Esophagus muscularis mucosa (tissue), 4 donors: ENCODE data around the gene TGIF2LX. TPM values are rescaled to one million over a fixed set of nuclear protein-coding genes. Genes with fewer than 3 reads are reported as not detected.
"Not testable (repeated sequence)": the region's sequence is repeated elsewhere in the genome, so short reads cannot be mapped to it uniquely, and the experiment has no call there.

Source experiments
- DNase-seq: peaks from one replicate; pipeline ENCODE4 v3.0.0-alpha.2; 2017; ENCODE audit errors: extremely low spot score
- H3K27ac ChIP-seq, 4 donors: fragments of 200-600 bp; sonication (generic); replicated peaks in 1 of 4; 1 replicate in 3 of 4; 2 replicates in 1 of 4; pipeline ENCODE4 v1.5.1; 2016 to 2019; ENCODE audit warnings: mild to moderate bottlenecking in 1 of 4
- H3K27me3 ChIP-seq, 4 donors: fragments of 200-600 bp; sonication (generic); one replicate each; pipeline versions ENCODE4 v1.5.1 to v1.6.0; 2016 to 2019
- H3K36me3 ChIP-seq, 4 donors: fragments of 200-600 bp; sonication (generic); one replicate each; pipeline ENCODE4 v1.5.1; 2016 to 2019
- H3K4me1 ChIP-seq, 4 donors: fragments of 200-600 bp; sonication (generic); one replicate each; pipeline ENCODE4 v1.5.1; 2016 to 2019
- H3K4me3 ChIP-seq, 4 donors: fragments of 200-600 bp; sonication (generic); 1 replicate in 2 of 4; 2 replicates in 2 of 4; pipeline ENCODE4 v1.5.1; 2016 to 2019; ENCODE audit warnings: mild to moderate bottlenecking in 4 of 4, moderate library complexity in 1 of 4
- H3K9me3 ChIP-seq, 4 donors: fragments of 200-600 bp; sonication (generic); 1 replicate in 3 of 4; 2 replicates in 1 of 4; pipeline ENCODE4 v1.5.1; 2016 to 2019
- WGBS: methylation state at CpG from one replicate; pipeline ENCODE4 v1.1.5; 2018; 5-methylcytosine and 5-hydroxymethylcytosine counted together
- intact Hi-C: fragments of 100-400 bp; cut with DNase I; formaldehyde crosslinking; loops from one replicate; pipeline ENCODE4 v1.15.1; 2023
- total RNA-seq, 4 donors: library from RNA; depleted of rRNA; stranded (reverse); fragments of >200 nt; gene quantifications; one replicate each; pipeline versions ENCODE4 v1.1.0 to v1.2.1, GENCODE V29; 2016

The TGIF2LX gene
- total RNA-seq: not detected

DNA sequence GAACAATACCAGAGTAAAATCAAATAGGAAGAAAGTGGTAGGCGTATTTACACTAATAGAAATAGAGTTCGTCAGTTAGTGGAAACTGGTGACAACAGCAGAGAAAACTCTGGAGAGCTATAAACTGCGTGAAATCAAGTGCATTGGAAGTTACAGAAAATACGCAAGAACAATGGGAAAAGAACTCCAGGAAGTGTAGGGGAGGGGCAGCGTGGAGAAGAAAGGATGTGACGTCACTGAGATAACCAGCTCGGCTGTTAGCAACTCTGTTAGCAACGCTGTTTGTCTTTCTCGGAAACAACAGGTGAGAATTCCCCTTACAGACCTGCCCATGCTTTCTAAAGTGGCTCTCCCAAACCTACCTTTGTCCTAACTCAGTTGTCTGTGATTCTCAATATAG, at the start of gene TGIF2LX:
TGIF2LX (plus strand) TSS at position 244 of the 400 bp plus-strand sequence. CDS start 178 bp downstream, outside the sequence.
- H3K4me1 ChIP-seq, H3K27ac ChIP-seq, H3K9me3 ChIP-seq, H3K36me3 ChIP-seq, intact Hi-C loops, H3K4me3 ChIP-seq, H3K27me3 ChIP-seq, DNase-seq: not testable (repeated sequence)
- 82% methylated on average over 9 of the region's 9 CpGs for WGBS

GRCh38 chrX:89922338-89922934, 728 bp downstream of the TGIF2LX start:
- H3K27ac ChIP-seq, DNase-seq, H3K4me3 ChIP-seq, H3K36me3 ChIP-seq, intact Hi-C loops, H3K4me1 ChIP-seq, H3K27me3 ChIP-seq, H3K9me3 ChIP-seq: not testable (repeated sequence)
- WGBS: 87% methylated on average over 8 of the region's 18 CpGs

GRCh38 chrX:89943077-89943476, 21.4 kb downstream of the TGIF2LX start:
- H3K4me3 ChIP-seq, H3K36me3 ChIP-seq, H3K9me3 ChIP-seq, DNase-seq, H3K4me1 ChIP-seq, H3K27ac ChIP-seq, H3K27me3 ChIP-seq, intact Hi-C loops: not testable (repeated sequence)
- whole genome bisulfite sequencing: 63% methylated on average over 3 of the region's 5 CpGs

DNA sequence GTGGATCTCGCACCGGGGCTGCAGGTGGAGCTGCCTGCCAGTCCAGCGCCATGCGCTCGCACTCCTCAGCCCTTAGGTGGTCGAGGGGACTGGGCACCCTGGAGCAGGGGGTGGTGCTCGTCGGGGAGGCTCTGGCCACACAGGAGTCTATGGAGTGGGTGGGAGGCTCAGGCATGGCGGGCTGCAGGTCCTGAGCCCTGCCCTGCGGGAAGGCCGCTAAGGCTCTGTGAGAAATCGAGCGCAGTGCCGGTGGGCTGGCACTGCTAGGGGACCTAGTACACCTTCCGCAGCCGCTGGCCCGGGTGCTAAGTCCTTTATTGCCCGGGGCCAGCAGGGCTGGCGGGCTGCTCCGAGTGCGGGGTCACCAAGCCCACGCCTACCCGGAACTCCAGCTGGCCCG, 43.9 kb downstream of the TGIF2LX start:
- 96% methylated on average over 9 of the region's 24 CpGs for WGBS
- H3K9me3 ChIP-seq, H3K36me3 ChIP-seq, DNase-seq, H3K4me3 ChIP-seq, H3K27ac ChIP-seq, intact Hi-C loops, H3K27me3 ChIP-seq, H3K4me1 ChIP-seq: not testable (repeated sequence)
